ENCODE data around the gene SOCS6. TPM values are rescaled to one million over a fixed set of nuclear protein-coding genes. Genes with fewer than 3 reads are reported as not detected.

Gene SOCS6
- total RNA-seq, 2 donors from 2014 or later, result 20.3 to 21.3 TPM

- no peaks in the 10 kb centered on the region for H3K9me3 ChIP-seq
- H3K27me3 ChIP-seq (replicated peaks; ENCODE audit: insufficient read depth), result no peaks in the 10 kb centered on the region
- H3K4me3 ChIP-seq, result no peak overlapping the region
- ATAC-seq (ENCODE audit: insufficient number of reproducible peaks, low FRiP score, low read depth), result no peak
- no peak overlapping the region for H3K27ac ChIP-seq
- H3K4me1 ChIP-seq (ENCODE audit: control insufficient read depth in 1 of 2, low read depth in 2 of 2), result peaks cover 10 to 20% of the 10 kb centered on the region in 2 donors
- no peak for DNase-seq (ENCODE audit: low spot score)
- TF ChIP-seq CTCF (IDR thresholded peaks at IDR 0.05), result no peak
- H3K36me3 ChIP-seq, result peaks cover 7% of the 10 kb centered on the region
Observed at GRCh38 chr18:70324897-70325296, 36.1 kb downstream of the SOCS6 start.

- TF ChIP-seq CTCF (IDR thresholded peaks at IDR 0.05), result no peak
- Histone ChIP-seq H3K9me3 (no peaks in the 10 kb centered on the region), H3K36me3 (peaks cover 7% of the 10 kb centered on the region), H3K4me1 (ENCODE audit: control insufficient read depth in 1 of 2, low read depth in 2 of 2) (peaks cover 10 to 20% of the 10 kb centered on the region in 2 donors), H3K27ac (no peak overlapping the region), H3K27me3 (replicated peaks; ENCODE audit: insufficient read depth) (no peaks in the 10 kb centered on the region), H3K4me3 (no peak overlapping the region)
- DNase-seq (ENCODE audit: low spot score) (no peak), ATAC-seq (ENCODE audit: insufficient number of reproducible peaks, low FRiP score, low read depth) (no peak)
Observed at GRCh38 chr18:70326255-70326654, 37.4 kb downstream of the SOCS6 start.

- no peak for ATAC-seq (ENCODE audit: insufficient number of reproducible peaks, low FRiP score, low read depth)
- no peak for DNase-seq (ENCODE audit: low spot score)
- no peaks in the 10 kb centered on the region for H3K9me3 ChIP-seq
- H3K4me3 ChIP-seq, result no peak overlapping the region
- no peaks in the 10 kb centered on the region for H3K27me3 ChIP-seq (replicated peaks; ENCODE audit: insufficient read depth)
- H3K4me1 ChIP-seq (ENCODE audit: control insufficient read depth in 1 of 2, low read depth in 2 of 2), result peaks cover 10 to 20% of the 10 kb centered on the region in 2 donors
- peaks cover 7% of the 10 kb centered on the region for H3K36me3 ChIP-seq
- H3K27ac ChIP-seq, result peak overlapping the region; percentile 65 to 77
- TF ChIP-seq CTCF (IDR thresholded peaks at IDR 0.05), result no peak
Observed at GRCh38 chr18:70328169-70328568, 39.3 kb downstream of the SOCS6 start.

- no peaks in the 10 kb centered on the region for H3K27me3 ChIP-seq (replicated peaks; ENCODE audit: insufficient read depth)
- H3K36me3 ChIP-seq, result peaks cover 7% of the 10 kb centered on the region
- peaks cover 10 to 28% of the 10 kb centered on the region in 2 donors for H3K4me1 ChIP-seq (ENCODE audit: control insufficient read depth in 1 of 2, low read depth in 2 of 2)
- ATAC-seq (ENCODE audit: insufficient number of reproducible peaks, low FRiP score, low read depth), result peak; percentile 53
- peak overlapping the region; percentile 31 for H3K4me3 ChIP-seq
- no peak for TF ChIP-seq CTCF (IDR thresholded peaks at IDR 0.05)
- peak overlapping the region; percentile 65 to 77 for H3K27ac ChIP-seq
- no peaks in the 10 kb centered on the region for H3K9me3 ChIP-seq
- DNase-seq (ENCODE audit: low spot score), result no peak
Observed at GRCh38 chr18:70329071-70329470, 40.2 kb downstream of the SOCS6 start.

- no peak overlapping the region for H3K27ac ChIP-seq
- ATAC-seq (ENCODE audit: insufficient number of reproducible peaks, low FRiP score, low read depth), result no peak
- no peak for TF ChIP-seq CTCF (IDR thresholded peaks at IDR 0.05)
- H3K4me1 ChIP-seq (ENCODE audit: control insufficient read depth in 1 of 2, low read depth in 2 of 2), result peaks cover 10 to 32% of the 10 kb centered on the region in 2 donors
- DNase-seq (ENCODE audit: low spot score), result no peak
- H3K27me3 ChIP-seq (replicated peaks; ENCODE audit: insufficient read depth), result no peaks in the 10 kb centered on the region
- no peak overlapping the region for H3K4me3 ChIP-seq
- peaks cover 3% of the 10 kb centered on the region for H3K9me3 ChIP-seq
- no peaks in the 10 kb centered on the region for H3K36me3 ChIP-seq
Observed at GRCh38 chr18:70330887-70331286, 42.0 kb downstream of the SOCS6 start.
